H1 (cell line): ENCODE measurements around the gene SPDYE16.
"Not testable (repeated sequence)": the region's sequence is repeated elsewhere in the genome, so short reads cannot be mapped to it uniquely, and the experiment has no call there.

ENCODE experiments used
- CTCF ChIP-seq, 3 experiments: IDR thresholded peaks; 1 replicate in 2 of 3; 2 replicates in 1 of 3; pipeline versions ENCODE4 v1.5.1 to v1.6.1; 2011; ENCODE audit warnings: low read length in 3 of 3, mild to moderate bottlenecking in 3 of 3, inconsistent platforms in 2 of 3, low read depth in 1 of 3, moderate library complexity in 1 of 3; ENCODE audit not compliant: insufficient read depth in 1 of 3; ENCODE audit errors: control extremely low read depth in 1 of 3
- E2F6 ChIP-seq: IDR thresholded peaks from 2 replicates; pipeline ENCODE4 v1.6.1; 2012; ENCODE audit warnings: inconsistent platforms
- EGR1 ChIP-seq: IDR thresholded peaks from 2 replicates; pipeline ENCODE4 v1.6.1; 2011; ENCODE audit warnings: low read depth, low read length, borderline replicate concordance
- EP300 ChIP-seq, 2 experiments: IDR thresholded peaks; 1 replicate in 1 of 2; 2 replicates in 1 of 2; pipeline ENCODE4 v1.6.1; 2011 to 2012; ENCODE audit warnings: low read depth in 2 of 2, low read length in 2 of 2, mild to moderate bottlenecking in 2 of 2, borderline replicate concordance in 1 of 2, inconsistent platforms in 1 of 2, moderate library complexity in 1 of 2
- EZH2 ChIP-seq: fragments of 200-600 bp; sonication (generic); IDR thresholded peaks from 2 replicates; pipeline ENCODE4 v1.7.1; 2012; ENCODE audit warnings: low read depth, mild to moderate bottlenecking, moderate library complexity, low read length, inconsistent platforms; ENCODE audit not compliant: severe bottlenecking
- HDAC2 ChIP-seq, 2 experiments: fragments of 300-600 bp in 1 of 2; sonication (generic) in 1 of 2; IDR thresholded peaks; 2 replicates each; pipeline ENCODE4 v1.6.1; 2011 to 2012; ENCODE audit warnings: low read depth in 2 of 2, low read length in 2 of 2, mild to moderate bottlenecking in 2 of 2, moderate library complexity in 2 of 2, borderline replicate concordance in 1 of 2, inconsistent platforms in 1 of 2
- TEAD4 ChIP-seq: IDR thresholded peaks from 2 replicates; pipeline ENCODE4 v1.6.1; 2012; ENCODE audit warnings: low read depth, low read length, inconsistent platforms, mixed read lengths
- YY1 ChIP-seq: IDR thresholded peaks from 2 replicates; pipeline ENCODE4 v1.6.1; 2011; ENCODE audit warnings: low read depth, mild to moderate bottlenecking, low read length

- TF ChIP-seq EP300 (IDR thresholded peaks at IDR 0.05; ENCODE audit: borderline replicate concordance in 1 of 2, low read depth in 2 of 2, low read length in 2 of 2); EGR1; YY1; CTCF (IDR thresholded peaks at IDR 0.05; ENCODE audit: control extremely low read depth in 1 of 3, insufficient read depth in 1 of 3, low read depth in 1 of 3, low read length in 3 of 3); E2F6; TEAD4; EZH2; HDAC2 (IDR thresholded peaks at IDR 0.05; ENCODE audit: borderline replicate concordance in 1 of 2, low read depth in 2 of 2, low read length in 2 of 2): not testable (repeated sequence)
These were observed at the start of gene SPDYE16 for GRCh38 chr7:76543197-76543596.
